Activated B cell treated with CpG ODN at 0.5 μM for 24 hours (primary cell): ENCODE results near the gene WDR1. TPM values are rescaled to one million over a fixed set of nuclear protein-coding genes. Genes with fewer than 3 reads are reported as not detected.
A peak's percentile ranks its signal among the peaks of the same experiment; 100 is the strongest.

ENCODE experiments used
- ATAC-seq: fragments of 200-7000 bp; cut with Tn5 transposase; one replicate; pipeline ENCODE4 v1.10.0; 2021; ENCODE audit warnings: low read depth, mild to moderate bottlenecking, moderate library complexity
- CTCF ChIA-PET: fragments of 350-600 bp; sonication (Branson Sonifier 250); formaldehyde crosslinking; loops from one replicate; lab custom pipeline; 2021; ENCODE audit warnings: antibody characterized with exemption; lab: Charles Lee
- POLR2A ChIA-PET: fragments of 350-600 bp; sonication (Branson Sonifier 250); formaldehyde crosslinking; loops from one replicate; lab custom pipeline; 2021; ENCODE audit warnings: antibody characterized with exemption; lab: Charles Lee
- DNase-seq: peaks from one replicate; pipeline ENCODE4 v3.0.0; 2022
- H3K27ac Mint-ChIP-seq: one replicate; pipeline ENCODE4 v1.8.0; 2020; ENCODE audit warnings: mixed read lengths
- H3K27me3 Mint-ChIP-seq: one replicate; pipeline ENCODE4 v1.8.0; 2021; ENCODE audit warnings: mixed read lengths
- H3K36me3 Mint-ChIP-seq: one replicate; pipeline ENCODE4 v1.8.0; 2021; ENCODE audit warnings: low read depth, mixed read lengths
- H3K4me1 Mint-ChIP-seq: one replicate; pipeline ENCODE4 v1.8.0; 2021; ENCODE audit warnings: mixed read lengths
- H3K4me3 Mint-ChIP-seq: one replicate; pipeline ENCODE4 v1.8.0; 2020; ENCODE audit warnings: mild to moderate bottlenecking, mixed read lengths
- H3K9me3 Mint-ChIP-seq: one replicate; pipeline ENCODE4 v1.8.0; 2020; ENCODE audit warnings: mixed read lengths
- intact Hi-C: fragments of 100-400 bp; cut with micrococcal nuclease; formaldehyde crosslinking; loops from one replicate; pipeline ENCODE4 v1.15.1; 2024
- total RNA-seq: library from RNA; stranded (reverse); gene quantifications from 2 replicates; pipeline ENCODE4 v1.2.3, GENCODE V29; 2022
- TF ChIP-seq, protein P1 (sequence below): fragments of 200-600 bp; IDR thresholded peaks from one replicate; pipeline ENCODE4 v1.8.0; 2022; ENCODE audit warnings: antibody characterized with exemption, mild to moderate bottlenecking

Gene WDR1
- total RNA-seq, 1 donor from 2014 or later, result 337 TPM

DNA sequence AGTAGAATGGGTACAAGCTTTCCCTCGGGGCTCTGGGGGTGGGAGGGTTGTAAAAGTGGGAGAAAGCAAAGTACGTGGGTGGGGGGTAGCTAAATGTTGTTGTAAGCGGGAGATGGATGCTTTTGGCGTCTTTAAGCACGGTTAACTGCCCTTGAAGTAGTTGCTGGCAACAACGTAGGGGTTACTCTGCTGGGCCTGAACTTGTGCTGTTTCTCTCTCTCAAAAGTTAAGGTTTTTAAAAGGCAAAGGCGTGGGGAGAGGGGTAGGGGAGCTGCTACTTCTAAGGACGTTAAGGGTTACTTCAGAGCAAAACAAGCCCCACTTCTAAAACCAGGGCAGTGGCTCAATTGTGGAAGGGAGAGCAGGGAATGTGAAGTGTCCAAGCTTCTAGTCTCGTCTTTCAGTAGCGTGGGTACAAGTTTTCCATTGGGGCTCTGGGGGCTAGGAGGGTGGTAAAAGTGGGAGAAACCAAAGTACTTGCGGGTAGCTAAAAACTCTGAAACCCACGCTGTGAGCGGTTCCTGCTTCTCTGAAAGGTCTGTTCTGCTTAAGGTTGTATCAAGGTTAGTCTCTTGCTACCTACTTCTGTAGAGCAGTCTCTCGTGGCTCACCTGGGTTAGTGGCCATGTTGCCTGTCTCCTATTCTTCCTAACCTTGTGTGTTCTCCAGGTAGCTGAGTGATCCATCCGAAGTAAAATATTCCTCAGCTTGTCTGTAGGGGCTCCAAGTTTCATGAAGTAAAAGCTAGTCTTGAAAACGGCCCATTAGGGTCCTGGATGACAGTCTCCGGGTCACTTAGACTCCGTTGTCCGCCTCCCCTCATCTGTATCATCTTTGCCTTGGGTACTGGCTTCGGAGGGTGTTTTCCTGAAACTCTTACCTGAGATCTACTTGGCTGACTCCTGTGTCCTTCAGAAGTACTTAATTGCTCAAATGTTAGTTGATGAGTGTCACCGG, 1.7 kb upstream of the WDR1 start:
- ChIA-PET CTCF (interaction anchor here (0.6 to 1.9 kb wide), 6 partner anchors 23 to 1352 kb away, joined by 3 to 4 read pairs (median 3); no protein-coding TSS in a partner anchor), POLR2A (interaction anchor here (0.6 to 3.4 kb wide), 21 partner anchors 9 to 1678 kb away, joined by 3 to 48 read pairs (median 8); partner anchors contain the start of gene ZNF518B)
- Mint-ChIP-seq H3K9me3 (no peaks in the 10 kb centered on the region), H3K27ac (peak overlapping the region; percentile 98), H3K4me1 (peaks cover 50% of the 10 kb centered on the region), H3K27me3 (no peaks in the 10 kb centered on the region), H3K36me3 (peaks cover 28% of the 10 kb centered on the region), H3K4me3 (peak overlapping the region; percentile 91)
- ATAC-seq (no peak), DNase-seq (no peak)
- intact Hi-C loops, result no loop called here
- TF ChIP-seq, protein P1, sequence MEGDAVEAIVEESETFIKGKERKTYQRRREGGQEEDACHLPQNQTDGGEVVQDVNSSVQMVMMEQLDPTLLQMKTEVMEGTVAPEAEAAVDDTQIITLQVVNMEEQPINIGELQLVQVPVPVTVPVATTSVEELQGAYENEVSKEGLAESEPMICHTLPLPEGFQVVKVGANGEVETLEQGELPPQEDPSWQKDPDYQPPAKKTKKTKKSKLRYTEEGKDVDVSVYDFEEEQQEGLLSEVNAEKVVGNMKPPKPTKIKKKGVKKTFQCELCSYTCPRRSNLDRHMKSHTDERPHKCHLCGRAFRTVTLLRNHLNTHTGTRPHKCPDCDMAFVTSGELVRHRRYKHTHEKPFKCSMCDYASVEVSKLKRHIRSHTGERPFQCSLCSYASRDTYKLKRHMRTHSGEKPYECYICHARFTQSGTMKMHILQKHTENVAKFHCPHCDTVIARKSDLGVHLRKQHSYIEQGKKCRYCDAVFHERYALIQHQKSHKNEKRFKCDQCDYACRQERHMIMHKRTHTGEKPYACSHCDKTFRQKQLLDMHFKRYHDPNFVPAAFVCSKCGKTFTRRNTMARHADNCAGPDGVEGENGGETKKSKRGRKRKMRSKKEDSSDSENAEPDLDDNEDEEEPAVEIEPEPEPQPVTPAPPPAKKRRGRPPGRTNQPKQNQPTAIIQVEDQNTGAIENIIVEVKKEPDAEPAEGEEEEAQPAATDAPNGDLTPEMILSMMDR, result no peak

DNA sequence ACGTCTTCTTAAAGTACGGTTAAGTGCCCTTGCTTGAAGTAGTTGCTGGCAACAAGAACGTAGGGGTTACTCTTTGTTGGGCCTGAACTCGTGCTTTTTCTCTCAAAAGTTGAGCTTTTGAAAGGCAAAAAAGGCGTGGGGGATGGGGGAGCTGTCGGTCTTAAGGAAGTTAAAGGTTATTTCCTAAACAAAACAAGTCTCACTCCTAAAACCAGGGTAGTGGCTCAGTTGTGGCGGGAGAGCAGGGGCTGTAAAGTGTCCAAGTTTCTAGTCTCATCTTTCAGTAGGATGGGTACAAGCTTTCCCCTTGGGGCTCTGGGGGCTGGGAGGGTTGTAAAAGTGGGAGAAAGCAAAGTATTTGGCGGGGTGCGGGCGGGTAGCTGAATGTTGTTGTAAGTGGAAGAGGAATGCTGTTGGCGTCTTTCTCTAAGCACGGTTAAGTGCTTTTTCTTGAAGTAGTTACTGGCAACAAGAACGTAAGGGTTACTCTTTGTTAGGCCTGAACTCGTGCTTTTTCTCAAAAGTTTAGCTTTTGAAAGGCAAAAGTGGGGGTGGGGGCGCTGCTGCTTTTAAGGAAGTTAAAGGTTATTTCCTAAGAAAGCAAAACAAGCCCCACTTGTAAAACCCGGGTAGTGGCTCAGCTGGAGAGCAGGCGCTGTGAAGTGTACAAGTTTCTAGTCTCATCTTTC, 904 bp upstream of the WDR1 start:
- no peaks in the 10 kb centered on the region for H3K27me3 Mint-ChIP-seq
- peak overlapping the region; percentile 98 for H3K27ac Mint-ChIP-seq
- H3K36me3 Mint-ChIP-seq, result peaks cover 37% of the 10 kb centered on the region
- TF ChIP-seq, protein P1, result no peak
- DNase-seq (peak; percentile 38), ATAC-seq (no peak)
- H3K4me1 Mint-ChIP-seq, result peaks cover 55% of the 10 kb centered on the region
- POLR2A ChIA-PET, result interaction anchor here (0.6 to 3.4 kb wide), 27 partner anchors 8 to 1678 kb away, joined by 3 to 48 read pairs (median 5); partner anchors contain the start of gene ZNF518B
- CTCF ChIA-PET, result interaction anchor here (0.6 to 1.9 kb wide), 6 partner anchors 22 to 1353 kb away, joined by 3 to 4 read pairs (median 3); no protein-coding TSS in a partner anchor
- H3K4me3 Mint-ChIP-seq, result peak overlapping the region; percentile 91
- no peaks in the 10 kb centered on the region for H3K9me3 Mint-ChIP-seq
- intact Hi-C loops, result loop anchor here (1.0 to 2.0 kb wide), 4 partner anchors 21 to 1311 kb away; partner anchors contain the start of gene HS3ST1

DNA sequence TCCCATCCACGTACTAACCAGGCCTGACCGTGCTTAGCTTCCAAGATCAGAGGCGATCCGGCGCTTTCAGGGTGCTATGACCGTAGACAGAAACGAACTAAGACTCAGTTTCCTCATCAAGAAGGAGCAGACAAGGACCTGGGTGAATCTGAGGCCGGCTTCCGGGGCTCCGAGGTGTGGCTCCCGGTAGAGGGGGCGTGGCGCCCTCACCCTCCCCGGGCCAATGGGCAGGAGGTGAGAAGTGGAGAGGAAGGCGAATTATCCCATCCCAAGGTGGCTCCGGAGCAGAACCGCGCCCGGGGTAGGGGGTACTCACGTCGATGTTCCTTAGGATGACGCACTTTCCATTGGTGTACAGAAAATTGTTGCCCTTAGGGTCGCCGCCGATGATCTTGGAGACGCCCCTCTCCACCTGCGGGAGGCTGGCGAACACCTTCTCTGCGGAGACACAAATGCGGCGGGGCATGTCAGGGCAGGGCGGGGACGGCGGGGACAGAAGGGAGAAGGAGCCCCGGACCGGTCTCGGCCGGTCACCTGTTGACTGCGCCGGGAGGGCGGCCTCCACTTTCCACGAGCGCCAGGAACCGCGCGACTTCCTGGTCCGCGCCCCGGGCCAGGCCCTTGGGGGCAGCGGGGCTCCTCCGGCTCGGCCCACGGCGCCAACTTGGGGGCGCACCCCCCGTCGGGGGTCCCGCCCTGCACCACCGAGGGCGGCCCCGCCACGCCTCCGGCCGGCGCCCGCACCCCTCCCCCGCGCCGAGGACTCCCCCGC, 616 bp downstream of the WDR1 start:
- Mint-ChIP-seq H3K27ac (peak overlapping the region; percentile 89), H3K9me3 (no peaks in the 10 kb centered on the region), H3K4me3 (peak overlapping the region; percentile 91), H3K27me3 (no peaks in the 10 kb centered on the region), H3K4me1 (peaks cover 69% of the 10 kb centered on the region), H3K36me3 (peaks cover 52% of the 10 kb centered on the region)
- ChIA-PET CTCF (no interaction called here), POLR2A (interaction anchor here (0.8 to 3.4 kb wide), 13 partner anchors 8 to 1356 kb away, joined by 3 to 48 read pairs (median 10); partner anchors contain the start of gene ZNF518B)
- ATAC-seq (peak; percentile 18), DNase-seq (peak; percentile 63)
- TF ChIP-seq, protein P1, result no peak
- intact Hi-C loops, result loop anchor here (1.0 to 2.0 kb wide), 3 partner anchors 97 to 1313 kb away; partner anchors contain the start of gene HS3ST1

DNA sequence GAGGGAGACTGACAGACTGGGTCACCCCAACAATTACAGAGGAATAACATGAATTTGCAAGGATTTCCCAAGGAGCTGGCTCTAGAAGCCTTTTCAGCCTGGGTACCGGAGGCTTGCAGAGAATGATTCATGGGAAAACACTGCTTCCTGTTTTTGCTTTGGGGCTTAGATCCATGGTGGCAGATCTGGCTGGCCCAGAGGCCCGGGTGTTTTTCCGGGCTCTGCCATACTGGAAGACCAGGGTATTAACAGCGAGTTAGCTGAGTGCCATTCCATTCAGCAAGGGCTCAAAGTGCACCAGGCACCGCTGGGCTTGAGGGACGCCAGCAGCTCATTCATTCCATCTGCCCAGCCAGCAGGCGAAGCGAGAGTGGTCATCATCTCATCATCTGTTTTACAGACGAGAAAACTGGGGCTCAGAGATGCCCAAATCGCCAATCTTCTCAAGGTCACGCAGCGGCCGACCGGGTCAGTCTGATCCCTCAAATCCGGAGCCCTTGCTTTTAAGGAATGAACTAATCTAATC, 1.3 kb downstream of the WDR1 start:
- TF ChIP-seq, protein P1, result no peak
- intact Hi-C loops, result no loop called here
- ATAC-seq, result no peak
- peak overlapping the region; percentile 89 for H3K27ac Mint-ChIP-seq
- H3K36me3 Mint-ChIP-seq, result peaks cover 58% of the 10 kb centered on the region
- H3K9me3 Mint-ChIP-seq, result no peaks in the 10 kb centered on the region
- ChIA-PET POLR2A (interaction anchor here (0.8 to 3.3 kb wide), 2 partner anchors 14 to 35 kb away, joined by 3 to 48 read pairs; no protein-coding TSS in a partner anchor), CTCF (no interaction called here)
- H3K4me3 Mint-ChIP-seq, result peak overlapping the region; percentile 91
- peaks cover 75% of the 10 kb centered on the region for H3K4me1 Mint-ChIP-seq
- DNase-seq, result no peak
- no peaks in the 10 kb centered on the region for H3K27me3 Mint-ChIP-seq
